Panc1 (cell line): Measurements from ENCODE around the gene CCDC57. TPM values are rescaled to one million over a fixed set of nuclear protein-coding genes. Genes with fewer than 3 reads are reported as not detected.

Experiments used
- ATAC-seq: fragments of 200-7000 bp; cut with Tn5 transposase; 2 replicates; pipeline ENCODE4 v1.9.1; 2020; ENCODE audit warnings: mild to moderate bottlenecking, moderate library complexity
- BruUV-seq: library from RNA; stranded (reverse); fragments of 400-500 nt; replicated peaks from 2 replicates; lab custom pipeline; 2021; lab: Mats Ljungman, UMichigan
- CTCF ChIA-PET: fragments of 300-600 bp; sonication (Branson Sonifier 250); formaldehyde crosslinking; loops from one replicate; lab custom pipeline; 2022; ENCODE audit warnings: antibody characterized with exemption; lab: Charles Lee
- POLR2A ChIA-PET: fragments of 300-600 bp; sonication (Branson Sonifier 250); formaldehyde crosslinking; loops from one replicate; lab custom pipeline; 2022; ENCODE audit warnings: antibody characterized with exemption; lab: Charles Lee
- DNase-seq: peaks from one replicate; pipeline ENCODE4 v3.0.0-alpha.2; 2010; ENCODE audit warnings: low read depth, low spot score
- H3K27ac ChIP-seq: 2 replicates; pipeline ENCODE4 v1.5.1; 2011; ENCODE audit warnings: mild to moderate bottlenecking, low read length, inconsistent platforms
- H3K27me3 ChIP-seq: fragments of 200-500 bp; sonication (Bioruptor generic); 2 replicates; pipeline ENCODE4 v1.6.0; 2014; ENCODE audit warnings: low read length, inconsistent platforms; ENCODE audit not compliant: control insufficient read depth, insufficient read depth
- H3K36me3 ChIP-seq: fragments of 200-500 bp; sonication (Bioruptor generic); 2 replicates; pipeline ENCODE4 v1.5.1; 2014; ENCODE audit warnings: inconsistent platforms, mild to moderate bottlenecking, low read length, moderate library complexity; ENCODE audit not compliant: control insufficient read depth, insufficient read depth
- H3K4me1 ChIP-seq: 2 replicates; pipeline ENCODE4 v1.5.1; 2011; ENCODE audit warnings: inconsistent platforms, mild to moderate bottlenecking, low read length, moderate library complexity; ENCODE audit not compliant: control insufficient read depth, insufficient read depth
- H3K4me3 ChIP-seq, 2 experiments: 2 replicates each; pipeline ENCODE4 v1.5.1; 2011 to 2012; ENCODE audit warnings: low read depth in 2 of 2, low read length in 2 of 2, mild to moderate bottlenecking in 2 of 2, inconsistent platforms in 1 of 2, moderate library complexity in 1 of 2
- H3K9me3 ChIP-seq: fragments of 200-500 bp; sonication (Bioruptor generic); 2 replicates; pipeline ENCODE4 v1.5.1; 2014; ENCODE audit warnings: low read depth, mild to moderate bottlenecking, inconsistent platforms, low read length, moderate library complexity; ENCODE audit not compliant: control insufficient read depth, insufficient read depth
- POLR2AphosphoS5 ChIP-seq: IDR thresholded peaks from 2 replicates; pipeline ENCODE4 v1.6.1; 2012; ENCODE audit warnings: mild to moderate bottlenecking, low read depth, low read length, moderate library complexity
- SIN3A ChIP-seq: IDR thresholded peaks from 2 replicates; pipeline ENCODE4 v1.6.1; 2012; ENCODE audit warnings: low read depth, mild to moderate bottlenecking, low read length, moderate library complexity, borderline replicate concordance; ENCODE audit not compliant: insufficient read depth
- TCF7L2 ChIP-seq: IDR thresholded peaks from 2 replicates; pipeline ENCODE4 v1.6.1; 2011; ENCODE audit warnings: mild to moderate bottlenecking, low read depth, low read length, inconsistent platforms
- in situ Hi-C: cut with HindIII; loops from 2 replicates; pipeline ENCODE4 v1.10.0; 2016; ENCODE audit warnings: low sequenced_read_pairs, low pct_unique_long_range_greater_than_20kb
- intact Hi-C: fragments of 100-400 bp; cut with micrococcal nuclease; formaldehyde crosslinking; loops from one replicate; pipeline ENCODE4 v1.10.0; 2022; ENCODE audit not compliant: unreplicated experiment
- total RNA-seq: library from RNA; stranded (reverse); gene quantifications from one replicate; pipeline ENCODE4 v1.2.1, GENCODE V29; 2021; ENCODE audit not compliant: unreplicated experiment
- TF ChIP-seq, protein P1 (sequence below), 2 experiments: IDR thresholded peaks; 2 replicates each; pipeline ENCODE4 v1.6.1; 2011 to 2012; ENCODE audit warnings: low read depth in 2 of 2, control low read depth in 1 of 2, low read length in 1 of 2, mild to moderate bottlenecking in 1 of 2, moderate library complexity in 1 of 2; ENCODE audit not compliant: insufficient read depth in 1 of 2
- TF ChIP-seq, protein P2 (sequence below): fragments of 450-650 bp; IDR thresholded peaks from 2 replicates; pipeline ENCODE4 v1.5.1; 2017; ENCODE audit warnings: mild to moderate bottlenecking

CCDC57 gene
- total RNA-seq, 1 experiment from 2014 or later: 63.6 TPM

DNA sequence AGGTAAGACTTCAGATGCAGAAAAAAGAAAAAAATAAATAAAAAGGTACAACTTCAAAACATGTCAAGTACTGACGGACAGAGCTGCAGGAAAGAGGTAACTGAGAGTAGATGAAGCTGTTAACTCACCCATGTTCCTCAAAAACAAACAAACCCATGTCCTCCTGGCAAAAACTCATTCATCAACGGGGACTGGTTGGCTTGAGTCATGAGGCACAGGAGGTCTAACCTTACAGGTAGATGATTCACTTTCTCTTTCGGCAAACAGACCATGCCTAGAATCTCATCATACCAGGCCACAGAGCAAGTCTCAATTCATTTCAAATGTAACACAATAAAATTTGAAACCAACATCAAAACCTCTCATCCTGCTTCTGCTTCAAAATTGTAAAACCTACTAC lies 102.3 kb downstream of the CCDC57 start:
- H3K27me3 ChIP-seq: no peaks in the 10 kb centered on the region
- peaks cover 28% of the 10 kb centered on the region for H3K4me1 ChIP-seq
- no peak for ATAC-seq
- ChIA-PET POLR2A (no interaction called here), CTCF (no interaction called here)
- H3K36me3 ChIP-seq: no peaks in the 10 kb centered on the region
- no peak overlapping the region for H3K27ac ChIP-seq
- no TSS peak for BruUV-seq
- in situ Hi-C loops: no loop called here
- DNase-seq: no peak
- intact Hi-C loops: no loop called here
- TF ChIP-seq TCF7L2: no peak
- TF ChIP-seq, protein P1, sequence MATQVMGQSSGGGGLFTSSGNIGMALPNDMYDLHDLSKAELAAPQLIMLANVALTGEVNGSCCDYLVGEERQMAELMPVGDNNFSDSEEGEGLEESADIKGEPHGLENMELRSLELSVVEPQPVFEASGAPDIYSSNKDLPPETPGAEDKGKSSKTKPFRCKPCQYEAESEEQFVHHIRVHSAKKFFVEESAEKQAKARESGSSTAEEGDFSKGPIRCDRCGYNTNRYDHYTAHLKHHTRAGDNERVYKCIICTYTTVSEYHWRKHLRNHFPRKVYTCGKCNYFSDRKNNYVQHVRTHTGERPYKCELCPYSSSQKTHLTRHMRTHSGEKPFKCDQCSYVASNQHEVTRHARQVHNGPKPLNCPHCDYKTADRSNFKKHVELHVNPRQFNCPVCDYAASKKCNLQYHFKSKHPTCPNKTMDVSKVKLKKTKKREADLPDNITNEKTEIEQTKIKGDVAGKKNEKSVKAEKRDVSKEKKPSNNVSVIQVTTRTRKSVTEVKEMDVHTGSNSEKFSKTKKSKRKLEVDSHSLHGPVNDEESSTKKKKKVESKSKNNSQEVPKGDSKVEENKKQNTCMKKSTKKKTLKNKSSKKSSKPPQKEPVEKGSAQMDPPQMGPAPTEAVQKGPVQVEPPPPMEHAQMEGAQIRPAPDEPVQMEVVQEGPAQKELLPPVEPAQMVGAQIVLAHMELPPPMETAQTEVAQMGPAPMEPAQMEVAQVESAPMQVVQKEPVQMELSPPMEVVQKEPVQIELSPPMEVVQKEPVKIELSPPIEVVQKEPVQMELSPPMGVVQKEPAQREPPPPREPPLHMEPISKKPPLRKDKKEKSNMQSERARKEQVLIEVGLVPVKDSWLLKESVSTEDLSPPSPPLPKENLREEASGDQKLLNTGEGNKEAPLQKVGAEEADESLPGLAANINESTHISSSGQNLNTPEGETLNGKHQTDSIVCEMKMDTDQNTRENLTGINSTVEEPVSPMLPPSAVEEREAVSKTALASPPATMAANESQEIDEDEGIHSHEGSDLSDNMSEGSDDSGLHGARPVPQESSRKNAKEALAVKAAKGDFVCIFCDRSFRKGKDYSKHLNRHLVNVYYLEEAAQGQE (IDR thresholded peaks at IDR 0.05; ENCODE audit: insufficient read depth in 1 of 2, low read depth in 2 of 2, low read length in 1 of 2): no peak
- H3K4me3 ChIP-seq: no peak overlapping the region
- H3K9me3 ChIP-seq: no peaks in the 10 kb centered on the region

DNA sequence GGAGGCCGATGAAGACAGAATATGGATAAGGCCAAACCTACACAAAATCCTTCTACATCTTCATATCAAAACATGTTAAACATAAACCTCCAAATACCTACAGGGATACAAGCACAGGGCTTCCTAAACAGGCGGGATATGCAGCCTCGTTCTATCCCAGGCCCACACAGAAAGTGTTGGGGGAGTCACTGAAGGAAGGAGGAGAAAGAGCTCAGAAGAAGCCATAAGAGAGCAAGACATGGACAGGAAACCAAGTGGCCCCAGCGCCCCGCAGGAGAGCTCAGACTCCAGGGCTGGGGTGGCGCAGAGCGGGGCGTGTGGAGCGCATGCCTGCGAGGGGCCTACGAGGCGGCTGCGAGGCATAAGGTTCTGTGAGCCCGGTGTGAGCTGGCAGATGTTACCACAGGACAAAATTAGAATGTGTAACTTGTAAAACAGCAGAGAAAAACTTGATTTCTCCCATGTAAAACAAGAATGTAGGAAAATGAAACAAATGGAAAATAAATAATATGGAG lies 103.6 kb downstream of the CCDC57 start:
- in situ Hi-C loops (no loop called here), intact Hi-C loops (loop anchor here (10.0 kb wide), 1 partner anchor 126 kb away; no protein-coding TSS in a partner anchor)
- H3K27ac ChIP-seq: no peak overlapping the region
- no TSS peak for BruUV-seq
- ChIA-PET CTCF (no interaction called here), POLR2A (interaction anchor here (0.7 kb wide), 1 partner anchor 54 kb away, joined by 12 read pairs; no protein-coding TSS in a partner anchor)
- no peak for ATAC-seq
- H3K4me3 ChIP-seq: no peak overlapping the region
- H3K4me1 ChIP-seq: peaks cover 41% of the 10 kb centered on the region
- no peak for TF ChIP-seq TCF7L2
- no peak for TF ChIP-seq POLR2AphosphoS5
- TF ChIP-seq, protein P2, sequence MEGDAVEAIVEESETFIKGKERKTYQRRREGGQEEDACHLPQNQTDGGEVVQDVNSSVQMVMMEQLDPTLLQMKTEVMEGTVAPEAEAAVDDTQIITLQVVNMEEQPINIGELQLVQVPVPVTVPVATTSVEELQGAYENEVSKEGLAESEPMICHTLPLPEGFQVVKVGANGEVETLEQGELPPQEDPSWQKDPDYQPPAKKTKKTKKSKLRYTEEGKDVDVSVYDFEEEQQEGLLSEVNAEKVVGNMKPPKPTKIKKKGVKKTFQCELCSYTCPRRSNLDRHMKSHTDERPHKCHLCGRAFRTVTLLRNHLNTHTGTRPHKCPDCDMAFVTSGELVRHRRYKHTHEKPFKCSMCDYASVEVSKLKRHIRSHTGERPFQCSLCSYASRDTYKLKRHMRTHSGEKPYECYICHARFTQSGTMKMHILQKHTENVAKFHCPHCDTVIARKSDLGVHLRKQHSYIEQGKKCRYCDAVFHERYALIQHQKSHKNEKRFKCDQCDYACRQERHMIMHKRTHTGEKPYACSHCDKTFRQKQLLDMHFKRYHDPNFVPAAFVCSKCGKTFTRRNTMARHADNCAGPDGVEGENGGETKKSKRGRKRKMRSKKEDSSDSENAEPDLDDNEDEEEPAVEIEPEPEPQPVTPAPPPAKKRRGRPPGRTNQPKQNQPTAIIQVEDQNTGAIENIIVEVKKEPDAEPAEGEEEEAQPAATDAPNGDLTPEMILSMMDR: no peak
- TF ChIP-seq, protein P1 (IDR thresholded peaks at IDR 0.05; ENCODE audit: insufficient read depth in 1 of 2, low read depth in 2 of 2, low read length in 1 of 2): no peak
- no peak for TF ChIP-seq SIN3A
- H3K9me3 ChIP-seq: no peaks in the 10 kb centered on the region
- DNase-seq: no peak
- no peaks in the 10 kb centered on the region for H3K27me3 ChIP-seq
- no peaks in the 10 kb centered on the region for H3K36me3 ChIP-seq
